Right atrium auricular region (tissue), 2 donors: ENCODE results near the gene CD72. TPM values are rescaled to one million over a fixed set of nuclear protein-coding genes. Genes with fewer than 3 reads are reported as not detected.
A peak's percentile ranks its signal among the peaks of the same experiment; 100 is the strongest.

Source experiments
- DNase-seq: peaks from one replicate; pipeline ENCODE4 v3.0.0-alpha.2; 2019; ENCODE audit warnings: low spot score
- H3K27ac ChIP-seq, 2 donors: fragments of 200-600 bp; sonication (generic); 1 replicate in 1 of 2; 2 replicates in 1 of 2; pipeline ENCODE4 v1.5.1; 2016 to 2019
- H3K27me3 ChIP-seq, 2 donors: fragments of 200-600 bp; sonication (generic); one replicate each; pipeline versions ENCODE4 v1.5.1 to v1.6.0; 2017 to 2019
- H3K36me3 ChIP-seq: fragments of 200-600 bp; sonication (generic); one replicate; pipeline ENCODE4 v1.5.1; 2016
- H3K4me1 ChIP-seq, 2 donors: fragments of 200-600 bp; sonication (generic); one replicate each; pipeline versions ENCODE4 v1.5.1 to v1.6.0; 2017 to 2019
- H3K4me3 ChIP-seq, 2 donors: fragments of 200-600 bp; sonication (generic); 1 replicate in 1 of 2; 2 replicates in 1 of 2; pipeline ENCODE4 v1.5.1; 2017 to 2019; ENCODE audit warnings: mild to moderate bottlenecking in 1 of 2, moderate library complexity in 1 of 2
- H3K9me3 ChIP-seq, 2 donors: fragments of 200-600 bp; sonication (generic); one replicate each; pipeline ENCODE4 v1.5.1; 2019
- CTCF ChIP-seq, 2 donors: fragments of 200-600 bp; sonication (generic); IDR thresholded peaks; one replicate each; pipeline ENCODE4 v1.5.1; 2019; ENCODE audit warnings: antibody characterized with exemption in 2 of 2
- total RNA-seq, 2 donors: library from RNA; depleted of rRNA; stranded (reverse); fragments of >200 nt; gene quantifications; one replicate each; pipeline ENCODE4 v1.1.0, GENCODE V29; 2016

The CD72 gene
- total RNA-seq, 2 donors from 2014 or later, result 0.79 to 1.3 TPM

GRCh38 chr9:35658968-35659220, 40.7 kb upstream of the CD72 start:
- DNase-seq, result no peak

GRCh38 chr9:35658137-35658967, 40.1 kb upstream of the CD72 start, which contains the start of gene CCDC107:
CCDC107 (plus strand) TSS chr9:35658292; CDS start chr9:35658380, 88 bp downstream.
- Histone ChIP-seq H3K36me3 (peaks cover 15% of the 10 kb centered on the region), H3K4me1 (peaks cover 0 to 42% of the 10 kb centered on the region in 2 donors), H3K27ac (peak within 1 kb of the TSS; percentile 97 to 98), H3K27me3 (no peaks in the 10 kb centered on the region), H3K4me3 (peak within 1 kb of the TSS; percentile 85 to 89), H3K9me3 (no peaks in the 10 kb centered on the region)
- peak; percentile 42 to 83 for TF ChIP-seq CTCF (IDR thresholded peaks at IDR 0.05)
- DNase-seq, result peak; percentile 81

More at GRCh38 chr9:35658968-35659220, 40.7 kb upstream of the CD72 start:
- no peak for TF ChIP-seq CTCF (IDR thresholded peaks at IDR 0.05)
- peaks cover 0 to 42% of the 10 kb centered on the region in 2 donors for H3K4me1 ChIP-seq
- peak overlapping the region; percentile 85 to 89 for H3K4me3 ChIP-seq
- peaks cover 15% of the 10 kb centered on the region for H3K36me3 ChIP-seq
- no peaks in the 10 kb centered on the region for H3K9me3 ChIP-seq
- no peaks in the 10 kb centered on the region for H3K27me3 ChIP-seq
- H3K27ac ChIP-seq, result peak overlapping the region; percentile 97 to 98

GRCh38 chr9:35657546-35658136, 39.4 kb upstream of the CD72 start, which contains the start of gene RMRP:
RMRP (minus strand) TSS chr9:35658019.
- DNase-seq, result peak; percentile 99
- Histone ChIP-seq H3K9me3 (no peaks in the 10 kb centered on the region), H3K27ac (peak within 1 kb of the TSS; percentile 97 to 98), H3K27me3 (no peaks in the 10 kb centered on the region), H3K4me1 (peaks cover 0 to 42% of the 10 kb centered on the region in 2 donors), H3K36me3 (peaks cover 15% of the 10 kb centered on the region), H3K4me3 (peak within 1 kb of the TSS; percentile 85 to 89)
- TF ChIP-seq CTCF (IDR thresholded peaks at IDR 0.05), result peak; percentile 12 to 22

GRCh38 chr9:35656831-35657545, 38.8 kb upstream of the CD72 start:
- peaks cover 0 to 42% of the 10 kb centered on the region in 2 donors for H3K4me1 ChIP-seq
- no peak for DNase-seq

GRCh38 chr9:35656348-35656747, 38.1 kb upstream of the CD72 start:
- H3K4me1 ChIP-seq, result peaks cover 0 to 35% of the 10 kb centered on the region in 2 donors
- H3K27ac ChIP-seq, result peak overlapping the region in 1 of 2 donors; percentile 97
- H3K36me3 ChIP-seq, result peaks cover 15% of the 10 kb centered on the region
- no peaks in the 10 kb centered on the region for H3K27me3 ChIP-seq
- H3K9me3 ChIP-seq, result no peaks in the 10 kb centered on the region
- no peak for TF ChIP-seq CTCF (IDR thresholded peaks at IDR 0.05)
- H3K4me3 ChIP-seq, result no peak overlapping the region
- no peak for DNase-seq

More at GRCh38 chr9:35656831-35657545, 38.8 kb upstream of the CD72 start:
- H3K36me3 ChIP-seq, result peaks cover 15% of the 10 kb centered on the region
- H3K27ac ChIP-seq, result peak overlapping the region; percentile 97 to 98
- peak overlapping the region; percentile 36 to 89 for H3K4me3 ChIP-seq
- TF ChIP-seq CTCF (IDR thresholded peaks at IDR 0.05), result no peak
- H3K9me3 ChIP-seq, result no peaks in the 10 kb centered on the region
- no peaks in the 10 kb centered on the region for H3K27me3 ChIP-seq
